Stomach smooth muscle (tissue), 2 donors: Measurements from ENCODE around the gene SPTBN2.

Experiments used
- H3K27ac ChIP-seq: one replicate; pipeline ENCODE4 v1.7.0; 2013; ENCODE audit warnings: mild to moderate bottlenecking, low read length, inconsistent platforms
- H3K27me3 ChIP-seq, 2 donors: one replicate each; pipeline ENCODE4 v1.7.0; 2013; ENCODE audit warnings: low read length in 2 of 2; ENCODE audit not compliant: insufficient read depth in 2 of 2, control insufficient read depth in 1 of 2
- H3K36me3 ChIP-seq, 2 donors: one replicate each; pipeline ENCODE4 v1.7.0; 2013; ENCODE audit warnings: low read length in 2 of 2; ENCODE audit not compliant: control insufficient read depth in 2 of 2, insufficient read depth in 2 of 2
- H3K4me1 ChIP-seq: one replicate; pipeline ENCODE4 v1.7.0; 2013; ENCODE audit warnings: low read length; ENCODE audit not compliant: control insufficient read depth, insufficient read depth
- H3K4me3 ChIP-seq, 2 donors: one replicate each; pipeline ENCODE4 v1.7.0; 2013; ENCODE audit warnings: low read length in 2 of 2
- H3K9ac ChIP-seq, 2 donors: one replicate each; pipeline ENCODE4 v1.7.0; 2013; ENCODE audit warnings: low read length in 2 of 2, mild to moderate bottlenecking in 1 of 2
- H3K9me3 ChIP-seq, 2 donors: one replicate each; pipeline ENCODE4 v1.7.0; 2013; ENCODE audit warnings: low read length in 2 of 2; ENCODE audit not compliant: control insufficient read depth in 2 of 2
- donor health status: healthy.
- donor health status: Pancreatic carcinoma.

The SPTBN2 gene

GRCh38 chr11:66728693-66729385 lies at the start of gene SPTBN2:
Gene SPTBN2, minus strand, starts transcription at chr11:66729216. Its CDS starts 7,976 bp downstream, at chr11:66721240.
- no peak within 1 kb of the TSS for H3K27ac ChIP-seq
- peaks cover 4 to 25% of the 10 kb centered on the region in 2 donors for H3K27me3 ChIP-seq
- H3K9ac ChIP-seq: peak within 1 kb of the TSS in 1 of 2 donors; percentile 17
- H3K4me3 ChIP-seq: peak within 1 kb of the TSS; percentile 7 to 70
- no peaks in the 10 kb centered on the region for H3K9me3 ChIP-seq
- H3K36me3 ChIP-seq: no peaks in the 10 kb centered on the region
- peaks cover 14% of the 10 kb centered on the region for H3K4me1 ChIP-seq

- Histone ChIP-seq H3K36me3 (no peaks in the 10 kb centered on the region), H3K4me1 (no peaks in the 10 kb centered on the region), H3K9me3 (no peaks in the 10 kb centered on the region), H3K9ac (no peak overlapping the region), H3K27me3 (no peaks in the 10 kb centered on the region), H3K27ac (no peak overlapping the region), H3K4me3 (no peak overlapping the region)
Measured at GRCh38 chr11:66768818-66769217, 39.8 kb upstream of the SPTBN2 start.

- Histone ChIP-seq H3K36me3 (no peaks in the 10 kb centered on the region), H3K27ac (no peak overlapping the region), H3K4me1 (no peaks in the 10 kb centered on the region), H3K4me3 (no peak overlapping the region), H3K27me3 (no peaks in the 10 kb centered on the region), H3K9ac (no peak overlapping the region), H3K9me3 (no peaks in the 10 kb centered on the region)
Measured at GRCh38 chr11:66768088-66768521, 39.1 kb upstream of the SPTBN2 start.

- no peaks in the 10 kb centered on the region for H3K27me3 ChIP-seq
- H3K36me3 ChIP-seq: no peaks in the 10 kb centered on the region
- no peaks in the 10 kb centered on the region for H3K4me1 ChIP-seq
- H3K4me3 ChIP-seq: no peak overlapping the region
- no peaks in the 10 kb centered on the region for H3K9me3 ChIP-seq
- no peak overlapping the region for H3K9ac ChIP-seq
- no peak overlapping the region for H3K27ac ChIP-seq
Measured at GRCh38 chr11:66767666-66768065, 38.6 kb upstream of the SPTBN2 start.

GRCh38 chr11:66766681-66767080 lies 37.7 kb upstream of the SPTBN2 start:
- no peak overlapping the region for H3K27ac ChIP-seq

GRCh38 chr11:66762088-66762487 lies 33.1 kb upstream of the SPTBN2 start:
- no peaks in the 10 kb centered on the region for H3K27me3 ChIP-seq
- H3K9ac ChIP-seq: no peak overlapping the region
- no peaks in the 10 kb centered on the region for H3K36me3 ChIP-seq
- no peak overlapping the region for H3K27ac ChIP-seq
- no peak overlapping the region for H3K4me3 ChIP-seq
- no peaks in the 10 kb centered on the region for H3K4me1 ChIP-seq
- no peaks in the 10 kb centered on the region for H3K9me3 ChIP-seq

More at GRCh38 chr11:66766681-66767080, 37.7 kb upstream of the SPTBN2 start:
- Histone ChIP-seq H3K9me3 (no peaks in the 10 kb centered on the region), H3K36me3 (no peaks in the 10 kb centered on the region), H3K9ac (no peak overlapping the region), H3K4me1 (no peaks in the 10 kb centered on the region), H3K27me3 (no peaks in the 10 kb centered on the region), H3K4me3 (no peak overlapping the region)

- H3K9me3 ChIP-seq: no peaks in the 10 kb centered on the region
Measured at GRCh38 chr11:66752148-66752547, 23.1 kb upstream of the SPTBN2 start.

GRCh38 chr11:66749091-66749490 lies 20.1 kb upstream of the SPTBN2 start:
- Histone ChIP-seq H3K9me3 (no peaks in the 10 kb centered on the region), H3K27ac (no peak overlapping the region), H3K9ac (no peak overlapping the region), H3K4me3 (no peak overlapping the region), H3K4me1 (peaks cover 8% of the 10 kb centered on the region), H3K27me3 (no peaks in the 10 kb centered on the region), H3K36me3 (no peaks in the 10 kb centered on the region)

More at GRCh38 chr11:66752148-66752547, 23.1 kb upstream of the SPTBN2 start:
- Histone ChIP-seq H3K4me3 (no peak overlapping the region), H3K9ac (no peak overlapping the region), H3K4me1 (no peaks in the 10 kb centered on the region), H3K27me3 (no peaks in the 10 kb centered on the region), H3K27ac (no peak overlapping the region), H3K36me3 (no peaks in the 10 kb centered on the region)

GRCh38 chr11:66747480-66747879 lies 18.5 kb upstream of the SPTBN2 start:
- Histone ChIP-seq H3K4me1 (peaks cover 14% of the 10 kb centered on the region), H3K9ac (no peak overlapping the region), H3K4me3 (no peak overlapping the region), H3K27ac (no peak overlapping the region), H3K27me3 (no peaks in the 10 kb centered on the region), H3K9me3 (no peaks in the 10 kb centered on the region), H3K36me3 (no peaks in the 10 kb centered on the region)

GRCh38 chr11:66745356-66746235 lies 16.6 kb upstream of the SPTBN2 start:
- Histone ChIP-seq H3K4me3 (peak overlapping the region; percentile 87 to 90), H3K4me1 (peaks cover 14% of the 10 kb centered on the region), H3K9ac (peak overlapping the region in 1 of 2 donors; percentile 51), H3K27me3 (no peaks in the 10 kb centered on the region), H3K9me3 (no peaks in the 10 kb centered on the region), H3K27ac (no peak overlapping the region), H3K36me3 (no peaks in the 10 kb centered on the region)
